Lung (tissue), 12 donors: ENCODE results near the gene USP46. TPM values are rescaled to one million over a fixed set of nuclear protein-coding genes. Genes with fewer than 3 reads are reported as not detected.

Experiments used
- ATAC-seq: fragments of 200-7000 bp; cut with Tn5 transposase; one replicate; pipeline ENCODE4 v1.9.1; 2020; ENCODE audit warnings: moderate number of reproducible peaks; ENCODE audit not compliant: insufficient read depth, low FRiP score
- DNase-seq, 3 donors: peaks; one replicate each; pipeline ENCODE4 v3.0.0-alpha.2; 2013 to 2017
- H3K27ac ChIP-seq, 2 donors: one replicate each; pipeline ENCODE4 v1.5.1; 2013; ENCODE audit warnings: mild to moderate bottlenecking in 2 of 2, moderate library complexity in 2 of 2, control low read depth in 1 of 2, inconsistent platforms in 1 of 2, low read depth in 1 of 2, low read length in 1 of 2
- H3K27me3 ChIP-seq, 3 donors: one replicate each; pipeline ENCODE4 v1.5.1; 2013; ENCODE audit warnings: low read length in 2 of 3; ENCODE audit not compliant: control insufficient read depth in 3 of 3, insufficient read depth in 3 of 3
- H3K36me3 ChIP-seq, 4 donors: one replicate each; pipeline ENCODE4 v1.5.1; 2013; ENCODE audit warnings: low read length in 4 of 4, mild to moderate bottlenecking in 1 of 4, moderate library complexity in 1 of 4; ENCODE audit not compliant: control insufficient read depth in 4 of 4, insufficient read depth in 4 of 4
- H3K4me1 ChIP-seq, 5 donors: one replicate each; pipeline ENCODE4 v1.5.1; 2013; ENCODE audit warnings: low read length in 5 of 5, mild to moderate bottlenecking in 2 of 5, moderate library complexity in 1 of 5; ENCODE audit not compliant: control insufficient read depth in 5 of 5, insufficient read depth in 5 of 5
- H3K4me3 ChIP-seq: one replicate; pipeline ENCODE4 v1.5.1; 2013; ENCODE audit warnings: mild to moderate bottlenecking, control low read depth, moderate library complexity
- H3K9ac ChIP-seq, 2 donors: one replicate each; pipeline ENCODE4 v1.5.1; 2013; ENCODE audit warnings: low read length in 2 of 2, control low read depth in 1 of 2; ENCODE audit not compliant: insufficient read depth in 1 of 2
- H3K9me3 ChIP-seq, 4 donors: one replicate each; pipeline ENCODE4 v1.5.1; 2013; ENCODE audit warnings: low read length in 3 of 4, mild to moderate bottlenecking in 1 of 4, moderate library complexity in 1 of 4; ENCODE audit not compliant: control insufficient read depth in 4 of 4, insufficient read depth in 3 of 4
- CTCF ChIP-seq: IDR thresholded peaks from 2 replicates; pipeline ENCODE4 v1.5.1; 2012; ENCODE audit warnings: mild to moderate bottlenecking; ENCODE audit errors: control extremely low read depth, extremely low read depth
- WGBS, 2 donors: extraction: QIAGEN DNeasy Blood & Tissue Kit; methylation state at CpG; one replicate each; pipeline ENCODE4 v1.1.7; 2013; 5-methylcytosine and 5-hydroxymethylcytosine counted together
- polyA plus RNA-seq, 2 donors: library from polyadenylated mRNA; stranded (reverse); fragments of 200-250 nt; gene quantifications; one replicate each; pipeline ENCODE4 v1.2.1, GENCODE V29; 2013
- total RNA-seq, 2 donors: library from RNA; depleted of rRNA in 1 of 2; stranded (reverse); fragments of >200 nt in 1 of 2; gene quantifications; one replicate each; pipeline ENCODE4 v1.2.1, GENCODE V29; 2014 to 2021
- donor health status: control.
- donor health status: control.
- donor health status: Bipolar disorder and iron deficiency.
- donor health status: healthy.
- donor health status: DM: yes; HTN: yes; CAD: no.

The USP46 gene
- total and polyA plus RNA-seq, 4 donors, result 2.3 to 30.8 (median 8.8) TPM

- WGBS, 2 donors, result 37 to 49% methylated on average over 2 of the region's 2 CpGs
- no peak for ATAC-seq
- H3K9me3 ChIP-seq, result peaks cover 0 to 2% (median 0%) of the 10 kb centered on the region in 4 donors
- H3K27me3 ChIP-seq, result no peaks in the 10 kb centered on the region
- no peak for TF ChIP-seq CTCF
- no peak overlapping the region for H3K9ac ChIP-seq
- no peak for DNase-seq
- H3K4me1 ChIP-seq, result peaks cover 0 to 5% (median 0%) of the 10 kb centered on the region in 5 donors
- no peak overlapping the region for H3K4me3 ChIP-seq
- peaks cover 0 to 7% (median 3%) of the 10 kb centered on the region in 4 donors for H3K36me3 ChIP-seq
- H3K27ac ChIP-seq, result no peak overlapping the region
Observed at GRCh38 chr4:52665592-52665991, 6.5 kb upstream of the USP46 start.

DNA sequence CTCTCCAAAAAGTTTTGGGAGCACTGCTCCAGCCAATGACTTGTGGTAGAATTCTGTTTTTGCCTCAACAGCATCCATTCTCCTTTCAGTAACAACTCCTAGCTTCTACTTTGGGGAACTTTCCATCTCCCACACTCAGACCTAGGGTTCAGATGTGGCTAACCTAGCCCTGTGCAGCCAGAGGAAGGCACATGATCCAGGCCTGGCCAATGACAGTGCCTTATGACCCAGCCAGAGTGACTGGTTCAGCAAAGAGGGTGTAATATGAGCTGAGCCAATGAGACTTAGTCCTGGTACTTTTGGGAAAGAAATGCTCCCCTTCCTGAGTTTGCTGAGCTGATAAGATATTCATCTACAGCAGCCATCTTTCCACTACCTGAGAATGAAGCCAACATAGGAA is 5.4 kb upstream of the USP46 start:
- TF ChIP-seq CTCF, result no peak
- Histone ChIP-seq H3K27ac (no peak overlapping the region), H3K27me3 (no peaks in the 10 kb centered on the region), H3K4me3 (no peak overlapping the region), H3K9me3 (peaks cover 0 to 2% (median 0%) of the 10 kb centered on the region in 4 donors), H3K9ac (no peak overlapping the region), H3K4me1 (peaks cover 0 to 5% (median 0%) of the 10 kb centered on the region in 5 donors), H3K36me3 (peaks cover 0 to 7% (median 3%) of the 10 kb centered on the region in 4 donors)
- ATAC-seq (no peak), DNase-seq (no peak)

DNA sequence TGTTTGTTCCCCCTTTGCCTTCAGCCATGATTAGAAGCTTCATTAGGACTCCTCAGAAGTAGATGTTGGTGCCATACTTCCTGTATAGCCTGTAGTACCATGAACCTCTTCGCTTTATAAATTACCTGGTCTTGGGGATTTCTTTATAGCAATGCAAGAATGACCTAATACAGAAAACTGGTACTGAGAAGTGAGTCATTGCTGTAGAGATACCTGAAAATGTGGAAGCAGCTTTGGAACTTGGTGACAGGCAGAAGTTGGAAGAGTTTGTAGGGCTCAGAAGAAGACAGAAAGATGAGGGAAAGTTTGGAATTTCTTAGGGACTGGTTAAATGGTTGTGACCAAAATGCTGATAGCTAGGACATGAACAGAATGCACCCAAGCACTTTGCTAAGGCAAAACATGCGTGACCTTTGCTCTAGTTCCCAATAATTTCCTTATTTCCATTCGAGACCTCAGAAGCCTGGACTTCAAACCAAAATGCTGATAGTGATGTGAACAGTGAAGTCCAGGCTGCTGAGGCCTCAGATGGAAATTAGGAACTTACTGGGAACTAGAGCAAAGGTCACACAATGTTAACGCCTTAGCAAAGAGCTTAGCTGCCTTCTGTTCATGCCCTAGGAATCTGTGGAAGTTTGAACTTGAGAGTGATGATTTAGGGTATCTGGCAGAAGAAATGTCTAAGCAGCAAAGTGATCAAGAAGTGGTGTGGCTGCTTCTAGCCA is 3.0 kb upstream of the USP46 start:
- Histone ChIP-seq H3K27ac (peak overlapping the region in 1 of 2 donors; percentile 49), H3K36me3 (peaks cover 0 to 7% (median 3%) of the 10 kb centered on the region in 4 donors), H3K4me1 (peaks cover 0 to 11% (median 7%) of the 10 kb centered on the region in 5 donors), H3K9me3 (peaks cover 0 to 2% (median 0%) of the 10 kb centered on the region in 4 donors), H3K9ac (no peak overlapping the region), H3K4me3 (no peak overlapping the region), H3K27me3 (no peaks in the 10 kb centered on the region)
- DNase-seq (no peak), ATAC-seq (no peak)
- no peak for TF ChIP-seq CTCF
- whole genome bisulfite sequencing, 2 donors, result 89 to 94% methylated on average over 4 of the region's 4 CpGs

GRCh38 chr4:52660643-52661042 is 1.5 kb upstream of the USP46 start:
- ATAC-seq (no peak), DNase-seq (no peak)
- Histone ChIP-seq H3K9ac (no peak overlapping the region), H3K27me3 (no peaks in the 10 kb centered on the region), H3K36me3 (peaks cover 0 to 7% (median 3%) of the 10 kb centered on the region in 4 donors), H3K4me1 (peaks cover 0 to 11% (median 8%) of the 10 kb centered on the region in 5 donors), H3K9me3 (peaks cover 0 to 2% (median 0%) of the 10 kb centered on the region in 4 donors), H3K27ac (peak overlapping the region in 1 of 2 donors; percentile 26), H3K4me3 (no peak overlapping the region)
- no peak for TF ChIP-seq CTCF
- 93 to 96% methylated on average over 6 of the region's 6 CpGs for WGBS, 2 donors
